Vagina (tissue), 2 donors: Measurements from ENCODE around the gene CTBP2.

Experiments
- CTCF ChIP-seq, 3 experiments: fragments of 450-650 bp in 2 of 3; fragments of 200-600 bp in 1 of 3; sonication (generic) in 1 of 3; IDR thresholded peaks; one replicate each; pipeline ENCODE4 v1.5.1; 2017 to 2019; ENCODE audit warnings: antibody characterized with exemption in 3 of 3, mild to moderate bottlenecking in 2 of 3, moderate library complexity in 2 of 3
- POLR2A ChIP-seq, 2 donors: fragments of 450-650 bp; IDR thresholded peaks; one replicate each; pipeline ENCODE4 v1.6.1; 2017; ENCODE audit warnings: antibody characterized with exemption in 2 of 2, mild to moderate bottlenecking in 2 of 2, moderate library complexity in 2 of 2
- POLR2AphosphoS5 ChIP-seq, 2 donors: sonication (generic); formaldehyde crosslinking; IDR thresholded peaks; one replicate each; pipeline ENCODE4 v1.9.0; 2017; ENCODE audit warnings: antibody characterized with exemption in 2 of 2, mild to moderate bottlenecking in 2 of 2, low read depth in 1 of 2; ENCODE audit not compliant: insufficient read depth in 1 of 2

DNA sequence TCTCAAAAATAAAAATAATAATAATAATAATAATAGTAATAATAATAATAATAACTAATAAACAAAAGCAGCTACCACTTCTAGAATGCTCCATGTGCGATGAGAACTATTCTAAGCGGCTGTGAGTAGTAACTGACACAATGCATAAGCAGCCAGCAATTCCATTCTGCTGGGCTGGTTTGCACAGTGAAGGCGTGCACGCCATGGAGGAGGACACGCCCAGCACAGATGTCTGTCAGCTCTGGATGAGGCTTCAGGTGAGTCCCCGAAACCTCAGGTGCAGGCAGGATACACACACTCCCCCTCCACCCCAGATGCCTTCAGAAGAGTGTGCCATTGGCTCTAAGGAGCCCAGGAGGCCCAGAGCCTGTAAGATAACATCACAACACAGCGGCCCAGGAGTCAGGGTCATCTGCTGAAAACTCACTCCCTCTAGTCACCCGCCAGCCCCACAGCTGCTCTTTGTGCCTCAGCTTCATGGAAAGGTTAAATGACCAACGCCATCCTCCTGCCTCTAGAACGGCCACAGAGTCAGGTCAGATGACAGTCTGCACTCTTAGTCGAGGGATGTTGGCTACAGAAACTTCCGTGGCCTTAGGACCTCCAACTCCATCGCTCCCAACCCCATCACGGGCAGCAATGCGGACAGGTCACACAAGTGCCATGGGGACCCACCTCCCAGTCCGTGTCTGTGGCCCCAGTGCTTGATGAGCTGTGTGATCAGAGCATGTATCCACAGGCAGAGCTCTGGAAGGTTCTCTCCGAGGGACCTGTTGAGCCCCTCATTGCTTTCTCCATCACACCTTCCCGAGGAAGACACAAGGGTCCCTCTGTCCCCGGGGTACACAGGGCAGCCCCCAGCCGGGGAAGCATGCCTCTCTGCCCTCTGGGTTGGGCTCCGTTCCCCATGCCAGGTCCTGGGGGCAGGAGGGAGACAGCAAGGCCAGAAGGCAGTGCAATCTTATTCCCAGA lies 103.9 kb downstream of the CTBP2 start:
- no peak for TF ChIP-seq CTCF (IDR thresholded peaks at IDR 0.05)
- no peak for TF ChIP-seq POLR2A (IDR thresholded peaks at IDR 0.05)
- peak in 1 of 2 donors; percentile 29 for TF ChIP-seq POLR2AphosphoS5 (IDR thresholded peaks at IDR 0.05; ENCODE audit: insufficient read depth in 1 of 2, low read depth in 1 of 2)
